EH (cell line): ENCODE data around the gene TAGLN2.
A peak's percentile ranks its signal among the peaks of the same experiment; 100 is the strongest.
"Not testable (repeated sequence)": the region's sequence is repeated elsewhere in the genome, so short reads cannot be mapped to it uniquely, and the experiment has no call there.

ENCODE experiments used
- DNase-seq: peaks from one replicate; pipeline ENCODE4 v3.0.0-alpha.2; 2015; ENCODE audit warnings: low read depth

The TAGLN2 gene

DNA sequence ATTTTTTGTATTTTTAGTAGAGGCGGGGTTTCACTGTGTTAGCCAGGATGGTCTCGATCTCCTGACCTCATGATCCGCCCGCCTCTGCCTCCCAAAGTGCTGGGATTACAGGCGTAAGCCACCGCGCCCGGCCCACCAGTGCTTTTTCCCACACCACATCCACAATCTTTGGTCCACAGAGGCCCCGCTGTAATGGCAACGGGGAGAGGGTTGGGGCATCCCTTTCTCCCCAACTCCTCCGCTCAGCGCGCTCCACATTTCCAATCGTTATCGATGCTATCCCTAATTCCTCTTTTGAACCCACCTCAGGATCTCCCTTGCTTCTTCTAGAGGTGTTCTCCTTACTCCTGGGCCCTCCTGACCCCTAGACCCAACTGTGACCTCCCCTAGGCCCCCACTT is 25.7 kb downstream of the TAGLN2 start:
- not testable (repeated sequence) for DNase-seq

- no peak for DNase-seq
These were observed 26.8 kb downstream of the TAGLN2 start for GRCh38 chr1:159898527-159898926.

GRCh38 chr1:159897962-159898361 is 27.3 kb downstream of the TAGLN2 start:
- DNase-seq: no peak

GRCh38 chr1:159896546-159896930 is 28.8 kb downstream of the TAGLN2 start:
- no peak for DNase-seq

DNA sequence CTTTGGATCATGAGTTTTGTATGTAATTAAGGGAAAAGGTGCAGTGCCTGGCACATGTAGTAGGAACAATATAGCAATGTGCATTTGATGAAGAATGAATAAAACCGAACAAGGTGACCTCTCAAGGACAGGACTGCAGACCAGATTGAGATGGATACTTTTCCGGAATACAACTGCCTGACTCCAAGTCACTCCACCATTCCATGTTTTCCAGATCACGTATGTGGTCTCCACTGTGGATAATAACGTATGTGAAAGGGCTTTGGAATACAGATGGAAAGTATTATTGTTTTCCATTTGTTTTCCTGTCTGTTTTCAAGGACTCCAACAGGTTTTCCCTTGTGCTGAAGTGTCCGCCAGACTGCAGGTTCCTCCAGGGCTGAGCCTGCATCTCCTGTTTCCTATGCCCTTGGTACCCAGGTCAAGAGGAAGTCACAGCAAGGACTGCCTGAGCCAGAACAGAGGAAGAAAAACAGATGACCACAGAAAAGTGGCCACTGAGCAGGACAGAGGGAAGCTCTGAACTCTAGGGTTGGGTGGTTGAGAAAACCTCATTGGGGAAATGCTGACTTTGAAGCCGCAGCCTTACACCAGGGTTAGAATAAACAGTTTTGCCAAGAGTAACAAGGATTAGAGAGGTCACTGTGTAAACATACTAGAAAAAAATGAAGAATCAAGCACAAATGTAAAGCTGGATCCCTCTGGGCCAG is 29.3 kb downstream of the TAGLN2 start:
- no peak for DNase-seq

GRCh38 chr1:159895286-159895685 is 30.0 kb downstream of the TAGLN2 start:
- DNase-seq: no peak

- DNase-seq: no peak
These were observed 32.4 kb downstream of the TAGLN2 start for GRCh38 chr1:159892944-159893343.

- DNase-seq: peak; percentile 90
These were observed 33.8 kb downstream of the TAGLN2 start for GRCh38 chr1:159891275-159892157.

DNA sequence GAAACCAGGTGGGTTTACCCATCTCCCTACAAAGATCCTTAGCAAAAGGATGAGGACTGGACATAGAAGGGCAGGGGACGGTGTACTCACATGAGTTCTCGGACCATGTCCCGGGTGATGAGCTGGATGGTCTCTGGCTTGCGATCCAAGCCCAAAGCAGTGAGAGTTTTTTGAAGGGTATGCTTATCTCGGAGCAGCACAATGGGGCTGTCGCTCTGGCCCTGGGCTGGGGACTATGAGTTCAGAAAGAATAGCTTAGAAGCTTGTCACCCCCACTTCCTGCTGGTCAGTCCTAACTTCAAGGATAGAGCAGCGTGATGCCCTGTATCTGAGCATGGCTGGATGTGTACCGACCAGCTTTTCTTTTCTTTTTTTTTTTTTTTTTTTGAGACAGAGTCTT is 34.9 kb downstream of the TAGLN2 start:
- DNase-seq: no peak

- DNase-seq: peak; percentile 99
These were observed 35.5 kb downstream of the TAGLN2 start for GRCh38 chr1:159889821-159890252.

- DNase-seq: no peak
These were observed 36.1 kb downstream of the TAGLN2 start for GRCh38 chr1:159889202-159889601.

GRCh38 chr1:159884296-159884695 is 41.0 kb downstream of the TAGLN2 start:
- DNase-seq: no peak

- DNase-seq: no peak
These were observed 42.2 kb downstream of the TAGLN2 start for GRCh38 chr1:159883134-159883533.

- peak; percentile 64 for DNase-seq
These were observed 42.8 kb downstream of the TAGLN2 start for GRCh38 chr1:159882527-159882862.

GRCh38 chr1:159881622-159882526 is 43.4 kb downstream of the TAGLN2 start:
- peak; percentile 98 for DNase-seq

- DNase-seq: peak; percentile 20
These were observed 44.9 kb downstream of the TAGLN2 start for GRCh38 chr1:159880430-159880829.

GRCh38 chr1:159879977-159880376 is 45.3 kb downstream of the TAGLN2 start:
- DNase-seq: peak; percentile 80

GRCh38 chr1:159879136-159879535 is 46.2 kb downstream of the TAGLN2 start:
- no peak for DNase-seq

DNA sequence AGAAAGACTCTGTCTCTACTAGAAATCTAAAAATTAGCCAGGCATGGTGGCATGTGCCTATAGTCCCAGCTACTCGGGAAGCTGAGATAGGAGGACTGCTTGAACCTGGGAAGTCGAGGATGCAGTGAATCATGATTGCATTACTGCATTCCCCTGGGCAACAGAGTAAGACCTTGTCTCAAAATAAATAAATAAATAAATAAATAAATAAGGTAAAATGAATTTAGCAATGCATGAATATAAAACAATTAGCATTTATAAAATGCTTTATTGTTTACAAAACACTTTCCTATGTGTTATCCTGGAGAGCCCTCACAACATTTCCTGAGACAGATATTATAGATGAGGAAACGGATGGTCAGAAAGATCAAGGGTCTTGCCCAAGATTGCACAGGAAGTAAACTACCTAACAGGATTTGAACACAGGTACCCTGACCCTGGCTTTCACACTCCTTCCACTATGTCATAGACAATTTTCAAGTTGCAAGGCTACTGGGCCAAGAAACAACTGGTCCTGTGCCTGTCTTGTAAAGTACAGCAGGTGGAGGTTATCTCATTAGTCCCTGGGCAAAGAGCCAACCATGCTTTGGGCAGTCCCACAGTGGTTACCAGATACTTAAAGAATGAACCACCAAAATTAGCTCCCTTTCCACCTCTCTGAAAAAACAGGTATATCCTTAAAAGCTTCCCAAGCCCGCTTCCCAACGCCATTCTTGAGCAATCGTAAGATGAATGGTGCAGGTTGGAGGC is 47.4 kb downstream of the TAGLN2 start:
- no peak for DNase-seq

- no peak for DNase-seq
These were observed 51.7 kb downstream of the TAGLN2 start for GRCh38 chr1:159873530-159874143.

DNA sequence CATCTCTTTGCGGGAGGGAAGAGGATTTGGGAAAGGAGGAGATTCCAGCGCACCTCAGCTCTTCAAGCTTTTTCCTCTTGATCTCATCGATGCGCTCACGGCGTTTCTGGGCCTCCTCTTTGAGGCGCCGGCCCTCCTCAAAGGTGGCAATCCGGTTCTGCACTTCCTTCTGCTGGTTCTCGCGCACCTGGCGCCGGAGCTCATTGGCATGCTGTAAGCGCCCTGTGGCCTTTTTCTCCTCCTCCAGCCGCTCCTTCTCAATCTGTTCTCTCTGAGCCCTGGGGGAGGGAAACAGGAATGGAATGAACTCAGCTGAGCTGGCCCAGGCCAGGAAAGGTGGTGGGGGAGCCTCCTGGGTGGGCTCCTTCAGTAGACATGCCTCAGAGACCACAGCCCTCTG is 52.4 kb downstream of the TAGLN2 start:
- no peak for DNase-seq
